Cerebellar cortex (tissue), 1 donor: ENCODE measurements around the gene SOX12.

ENCODE experiments used
- DNase-seq: peaks from one replicate; pipeline ENCODE4 v3.0.0-alpha.2; 2015; ENCODE audit warnings: low spot score

The SOX12 gene

GRCh38 chr20:301886-302848, 23.2 kb upstream of the SOX12 start:
- DNase-seq, result no peak

- no peak for DNase-seq
These were observed 19.6 kb upstream of the SOX12 start for GRCh38 chr20:305745-306144.

DNA sequence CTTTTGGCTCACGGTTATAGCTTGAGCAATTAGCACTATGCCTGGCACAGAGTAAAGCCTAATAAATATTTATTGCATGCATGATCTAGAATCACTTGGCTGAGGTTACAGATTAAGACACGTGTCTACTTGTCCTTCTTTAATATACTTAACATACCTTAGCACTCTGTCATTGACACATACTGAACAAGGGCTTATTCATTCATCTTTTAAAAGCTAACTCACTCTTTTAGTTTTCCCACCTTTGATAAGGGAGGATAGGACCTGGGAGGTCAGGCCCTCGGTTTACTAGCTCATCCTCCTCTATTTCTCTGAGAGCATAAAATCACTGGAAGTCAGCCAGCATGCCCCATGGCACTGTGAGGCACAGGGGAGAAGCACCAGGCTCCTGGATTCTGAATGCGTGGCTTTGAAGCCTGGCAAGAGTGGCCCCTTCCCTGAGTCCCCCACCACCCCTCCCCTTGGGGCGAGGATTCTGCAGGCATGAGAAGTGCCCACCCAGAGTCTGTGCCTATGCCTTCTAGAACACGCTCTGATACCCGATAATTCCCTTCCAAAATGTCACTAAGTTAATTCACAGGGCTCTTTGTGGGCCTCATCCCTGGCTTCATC, 16.8 kb upstream of the SOX12 start:
- no peak for DNase-seq

DNA sequence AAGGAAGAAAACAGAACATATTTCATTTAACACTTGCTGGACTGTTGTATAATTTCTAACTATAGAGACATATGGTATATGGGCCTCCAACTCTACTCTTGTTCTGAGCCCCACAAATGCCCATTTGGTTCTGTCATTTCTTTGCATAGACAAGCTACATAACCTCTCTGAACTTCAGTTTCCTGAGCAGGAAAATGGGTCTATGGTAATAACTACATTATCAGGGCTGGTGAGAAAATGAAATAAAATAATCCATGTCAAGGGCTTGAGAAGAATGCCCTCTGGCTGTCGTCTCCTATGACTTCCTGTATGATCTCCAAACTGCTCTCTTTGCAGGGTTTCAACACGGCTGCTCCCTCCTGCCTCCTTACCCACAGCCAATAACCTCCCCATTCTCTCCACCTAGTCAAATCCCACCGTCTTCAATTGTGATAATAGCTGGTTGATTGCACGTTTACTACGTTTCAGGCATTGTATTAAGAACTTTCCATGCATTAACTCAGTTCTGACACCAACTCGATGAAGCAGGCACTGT, 16.0 kb upstream of the SOX12 start:
- no peak for DNase-seq

- peak; percentile 100 for DNase-seq
These were observed 15.3 kb upstream of the SOX12 start for GRCh38 chr20:309841-310644.

DNA sequence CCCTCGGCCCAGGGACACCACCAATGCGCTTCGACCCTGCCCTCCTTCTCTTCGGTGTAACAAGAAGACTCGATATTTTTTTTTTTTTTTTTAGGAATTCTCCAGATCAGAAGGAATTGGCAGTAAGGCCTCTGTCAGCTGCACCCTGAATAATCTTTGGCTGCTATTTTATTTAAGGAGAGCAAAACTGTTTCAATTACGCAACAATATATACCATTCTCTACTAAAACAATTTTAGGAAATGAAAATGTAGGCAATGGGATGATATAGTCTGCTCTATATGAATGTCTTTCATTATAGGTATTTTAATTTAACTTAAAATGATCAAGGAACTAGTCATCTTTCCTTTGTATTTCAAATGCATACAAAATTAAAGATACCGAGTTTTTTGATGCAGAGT, 14.7 kb upstream of the SOX12 start:
- DNase-seq, result no peak

- DNase-seq, result no peak
These were observed 13.7 kb upstream of the SOX12 start for GRCh38 chr20:311609-312008.

DNA sequence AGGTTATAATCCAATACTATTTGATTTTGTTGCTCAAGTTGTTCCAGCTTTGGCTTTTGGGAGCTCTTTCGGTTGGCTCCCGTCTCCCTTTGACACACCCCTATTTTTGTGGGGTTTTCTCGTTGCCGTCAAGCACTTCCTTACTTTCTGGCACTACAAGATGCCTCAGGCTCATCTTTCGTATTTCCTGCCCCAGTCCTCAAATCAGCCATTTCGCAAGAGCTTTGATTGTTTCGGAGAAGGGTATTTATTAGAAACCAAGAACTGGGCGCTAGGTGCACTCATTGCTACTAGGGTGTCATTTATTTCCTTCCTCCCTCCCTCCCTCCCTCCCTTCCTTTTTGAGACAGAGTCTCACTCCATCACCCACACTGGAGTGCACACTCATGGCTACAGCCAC, 13.3 kb upstream of the SOX12 start:
- DNase-seq, result no peak

DNA sequence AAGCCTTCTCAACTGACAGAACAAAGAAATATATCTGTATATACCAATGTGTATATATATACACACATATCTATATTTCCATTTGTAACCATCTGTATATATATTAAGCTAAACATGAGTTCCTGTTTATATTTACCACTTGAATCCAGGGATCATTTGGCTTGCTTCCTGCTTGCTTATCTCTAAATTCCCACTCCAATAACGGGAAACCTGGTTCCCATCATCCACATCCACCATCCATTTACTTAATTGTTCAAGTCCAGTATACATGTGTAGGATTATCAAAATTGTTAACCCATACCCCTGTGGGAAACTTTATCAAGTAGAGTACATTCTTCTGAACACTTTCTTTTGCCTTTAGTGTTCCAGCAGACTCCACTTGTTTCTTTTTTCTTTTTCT, 12.5 kb upstream of the SOX12 start:
- no peak for DNase-seq

- no peak for DNase-seq
These were observed 11.9 kb upstream of the SOX12 start for GRCh38 chr20:313402-313801.

DNA sequence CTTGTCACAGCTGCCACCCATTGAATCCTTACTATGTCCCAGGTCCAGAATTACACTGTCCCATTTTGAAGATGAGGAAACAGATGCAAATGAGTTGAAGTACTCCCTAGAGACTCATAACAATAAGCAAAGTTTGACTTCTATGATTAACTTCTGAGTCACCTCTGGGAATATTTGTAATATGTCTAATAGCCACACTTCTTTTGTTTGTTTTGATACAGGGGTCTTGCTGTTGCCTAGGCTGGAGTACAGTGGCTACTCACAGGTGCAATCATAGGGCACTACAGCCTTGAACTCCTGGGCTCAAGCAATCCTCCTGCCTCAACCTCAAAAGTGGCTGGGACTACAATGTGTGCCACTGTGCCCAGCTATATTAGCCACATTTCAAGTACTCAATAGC, 11.4 kb upstream of the SOX12 start:
- no peak for DNase-seq

DNA sequence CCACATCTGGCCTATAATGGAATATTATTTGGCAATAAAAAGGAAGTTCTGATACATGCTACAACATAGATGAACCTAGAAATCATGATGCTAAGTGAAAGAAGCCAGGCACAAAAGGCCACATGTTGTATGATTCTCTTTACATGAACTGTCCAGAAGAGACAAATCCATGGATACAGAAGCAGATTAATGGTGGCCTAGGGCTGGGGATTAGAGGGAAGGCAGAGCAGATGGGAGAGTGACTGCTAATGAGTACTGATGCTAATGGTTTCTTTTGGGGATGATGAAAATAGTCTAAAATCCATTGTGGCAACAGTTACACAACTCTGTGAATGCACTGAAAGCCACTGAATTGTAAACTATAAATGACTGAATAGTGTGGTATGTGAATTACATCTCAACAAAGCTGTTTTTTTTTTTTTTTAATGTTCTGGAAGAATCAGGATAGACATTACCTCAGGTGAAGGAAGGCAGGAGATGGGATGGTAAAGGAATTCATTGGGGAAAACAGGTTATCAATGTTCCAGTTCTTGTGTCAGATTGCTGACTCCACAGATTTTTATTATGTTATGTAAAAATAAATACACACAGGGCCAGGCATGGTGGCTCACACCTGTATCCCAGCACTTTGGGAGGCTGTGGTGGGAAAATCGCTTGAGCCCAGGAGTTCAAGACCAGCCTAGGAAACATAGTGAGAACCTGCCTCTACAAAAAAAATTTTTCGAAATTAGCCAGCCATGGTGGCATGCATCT, 8.9 kb upstream of the SOX12 start:
- DNase-seq, result no peak

DNA sequence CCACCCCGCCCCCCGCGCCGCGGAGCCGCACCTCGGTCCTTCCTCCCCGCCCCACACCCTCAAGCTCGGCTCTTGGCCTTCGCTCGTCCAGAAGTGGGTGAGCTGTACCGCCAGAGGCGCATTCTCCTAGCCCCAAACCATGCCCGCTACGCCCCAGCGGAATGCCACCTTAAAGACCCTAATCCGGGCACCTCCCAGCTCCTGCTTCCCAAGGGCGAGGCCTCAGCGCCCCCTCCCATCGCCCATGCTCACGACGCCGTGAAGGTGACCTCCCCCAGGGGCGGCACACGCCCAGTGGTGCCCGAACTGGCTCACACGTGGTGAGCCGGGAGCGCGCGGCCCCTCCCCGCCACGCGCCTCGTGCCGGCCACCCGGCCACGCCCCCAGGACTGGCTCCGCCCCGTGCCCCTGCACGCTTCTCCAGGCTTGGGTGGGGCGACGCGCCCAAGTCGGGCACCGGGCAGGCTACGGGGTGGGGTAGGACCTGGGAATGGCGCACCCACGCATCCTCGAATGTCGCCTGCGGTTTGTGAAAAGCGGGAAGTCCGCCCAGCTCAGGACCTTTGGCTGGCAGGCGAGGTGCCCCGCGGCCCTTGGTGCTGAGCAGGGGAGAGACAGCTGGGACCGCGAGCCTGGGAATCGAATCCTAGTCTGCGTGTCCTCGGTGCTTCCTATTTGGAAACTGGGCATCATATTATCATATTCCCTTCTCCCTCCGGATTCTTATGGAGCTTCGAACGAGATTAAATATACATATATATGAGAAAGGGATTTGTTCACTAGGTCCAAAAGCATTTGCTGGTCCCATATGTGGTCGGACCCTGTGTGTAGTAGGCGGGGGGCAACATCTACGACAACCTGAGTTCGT, 941 bp upstream of the SOX12 start:
- DNase-seq, result peak; percentile 88

DNA sequence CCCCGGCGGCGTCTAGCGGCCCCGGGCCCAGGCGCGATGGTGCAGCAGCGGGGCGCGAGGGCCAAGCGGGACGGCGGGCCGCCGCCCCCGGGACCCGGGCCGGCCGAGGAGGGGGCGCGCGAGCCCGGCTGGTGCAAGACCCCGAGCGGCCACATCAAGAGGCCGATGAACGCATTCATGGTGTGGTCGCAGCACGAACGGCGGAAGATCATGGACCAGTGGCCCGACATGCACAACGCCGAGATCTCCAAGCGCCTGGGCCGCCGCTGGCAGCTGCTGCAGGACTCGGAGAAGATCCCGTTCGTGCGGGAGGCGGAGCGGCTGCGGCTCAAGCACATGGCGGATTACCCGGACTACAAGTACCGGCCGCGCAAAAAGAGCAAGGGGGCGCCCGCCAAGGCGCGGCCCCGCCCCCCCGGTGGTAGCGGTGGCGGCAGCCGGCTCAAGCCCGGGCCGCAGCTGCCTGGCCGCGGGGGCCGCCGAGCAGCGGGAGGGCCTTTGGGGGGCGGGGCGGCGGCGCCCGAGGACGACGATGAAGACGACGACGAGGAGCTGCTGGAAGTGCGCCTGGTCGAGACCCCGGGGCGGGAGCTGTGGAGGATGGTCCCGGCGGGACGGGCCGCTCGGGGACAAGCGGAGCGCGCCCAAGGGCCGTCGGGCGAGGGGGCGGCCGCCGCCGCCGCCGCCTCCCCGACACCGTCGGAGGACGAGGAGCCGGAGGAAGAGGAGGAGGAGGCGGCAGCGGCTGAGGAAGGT, 715 bp downstream of the SOX12 start:
- DNase-seq, result peak; percentile 55

DNA sequence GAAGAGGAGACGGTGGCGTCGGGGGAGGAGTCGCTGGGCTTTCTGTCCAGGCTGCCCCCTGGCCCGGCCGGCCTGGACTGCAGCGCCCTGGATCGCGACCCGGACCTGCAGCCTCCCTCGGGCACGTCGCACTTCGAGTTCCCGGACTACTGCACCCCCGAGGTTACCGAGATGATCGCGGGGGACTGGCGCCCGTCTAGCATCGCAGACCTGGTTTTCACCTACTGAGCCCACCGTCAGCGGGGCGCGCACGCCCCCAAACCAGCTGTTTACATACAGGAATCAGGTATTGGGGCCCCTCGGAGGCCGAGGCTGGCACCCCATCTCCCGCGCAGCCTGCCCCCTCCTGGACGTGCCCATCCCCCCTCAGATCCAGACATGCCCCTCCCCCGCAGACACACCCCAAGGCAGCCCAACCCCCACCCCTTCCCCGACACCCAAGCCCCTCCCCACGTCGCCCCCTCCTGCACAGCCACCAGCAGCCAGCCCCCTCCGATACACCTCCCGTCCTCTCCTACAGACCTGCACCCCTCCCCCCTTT, 1.4 kb downstream of the SOX12 start:
- DNase-seq, result peak; percentile 25

- peak; percentile 88 for DNase-seq
These were observed 2.1 kb downstream of the SOX12 start for GRCh38 chr20:327186-328026.

GRCh38 chr20:328027-328974, 2.9 kb downstream of the SOX12 start:
- DNase-seq, result peak; percentile 25
